ENCODE results near the gene SLC1A4. TPM values are rescaled to one million over a fixed set of nuclear protein-coding genes. Genes with fewer than 3 reads are reported as not detected.

Gene SLC1A4
- total and polyA plus RNA-seq, 5 experiments from 2014 or later, result 0.09 to 1.9 (median 1.2) TPM

Other genes with a start within 250 kb of the SLC1A4 start
- gene CEP68, start 67.0 kb downstream of the SLC1A4 start, total RNA-seq, result 10 to 100 TPM; 53.3 to 61.7 TPM
- 10 to 100 TPM; 26.6 to 39.1 (median 34.7) TPM for gene CEP68, start 67.0 kb downstream of the SLC1A4 start, polyA plus RNA-seq
- gene RAB1A, start 140.7 kb downstream of the SLC1A4 start, total RNA-seq, result 10 to 100 TPM; 51.4 to 51.8 TPM
- gene RAB1A, start 140.7 kb downstream of the SLC1A4 start, polyA plus RNA-seq, result 10 to 100 TPM; 38.8 to 45.4 (median 41.7) TPM
- gene ACTR2, start 238.4 kb downstream of the SLC1A4 start, total RNA-seq, result 100 to 1,000 TPM; 258 to 283 TPM
- 100 to 1,000 TPM; 238 to 280 (median 242) TPM for gene ACTR2, start 238.4 kb downstream of the SLC1A4 start, polyA plus RNA-seq